ENCODE data around the gene INTS13. TPM values are rescaled to one million over a fixed set of nuclear protein-coding genes. Genes with fewer than 3 reads are reported as not detected.

The INTS13 gene
- polyA plus RNA-seq, 1 of the 3 experiments (the other 2 are of a cell fraction), result 7.2 TPM

DNA sequence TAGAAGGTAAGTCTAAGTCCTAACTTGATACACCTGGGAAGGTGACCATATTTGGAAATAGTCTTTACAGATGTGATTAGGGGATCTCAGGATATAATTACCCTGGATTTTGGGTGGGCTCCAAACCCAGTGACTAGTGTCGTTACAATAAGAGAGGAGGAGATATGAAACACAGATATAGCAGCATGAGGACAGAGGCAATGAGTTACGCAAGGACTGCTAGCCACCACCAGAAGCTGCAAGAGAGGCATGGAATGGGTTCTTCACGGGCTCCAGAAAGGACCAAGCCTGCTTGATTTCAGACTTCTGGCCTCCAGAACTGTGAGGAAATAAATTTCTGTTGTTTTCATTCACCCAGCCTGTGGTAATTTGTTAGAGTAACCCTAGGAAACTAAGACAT, 29.1 kb upstream of the INTS13 start:
- H3K4me3 ChIP-seq (ENCODE audit: low read depth in 2 of 2, low read length in 1 of 2), result no peak overlapping the region
- TF ChIP-seq NRF1 (IDR thresholded peaks at IDR 0.05; ENCODE audit: low read depth, low read length), result no peak
- no peaks in the 10 kb centered on the region for H3K9me3 ChIP-seq
- no peaks in the 10 kb centered on the region for H3K79me2 ChIP-seq (ENCODE audit: insufficient read depth)
- H3K27me3 ChIP-seq (ENCODE audit: insufficient read depth), result no peaks in the 10 kb centered on the region
- H3K4me2 ChIP-seq, result no peak overlapping the region
- POLR2A ChIA-PET, result no interaction called here
- H3K4me1 ChIP-seq (ENCODE audit: control insufficient read depth in 1 of 2, insufficient read depth in 2 of 2, low read depth in 1 of 2, low read length in 1 of 2), result no peaks in the 10 kb centered on the region
- H2AFZ ChIP-seq (ENCODE audit: low read depth), result no peak overlapping the region
- H3F3A ChIP-seq (replicated peaks; ENCODE audit: insufficient read depth), result peaks cover 10% of the 10 kb centered on the region
- H3K27ac ChIP-seq (ENCODE audit: low read depth in 2 of 2, low read length in 1 of 2), result no peak overlapping the region
- no peak for DNase-seq
- WGBS (ENCODE audit: low lambda C conversion rate), result 93% methylated on average over 3 of the region's 3 CpGs
- H3K9ac ChIP-seq, result no peak overlapping the region
- H3K36me3 ChIP-seq (replicated peaks in 1 of 2; ENCODE audit: control insufficient read depth in 1 of 2, insufficient read depth in 2 of 2, low read length in 1 of 2), result peaks cover 71 to 72% of the 10 kb centered on the region in 2 experiments
- no peaks in the 10 kb centered on the region; the same call in 1 of the 2 replicates for H4K20me1 ChIP-seq (ENCODE audit: insufficient read depth)
- CTCF ChIA-PET, result no interaction called here
- H3K9me2 ChIP-seq, result no peaks in the 10 kb centered on the region

DNA sequence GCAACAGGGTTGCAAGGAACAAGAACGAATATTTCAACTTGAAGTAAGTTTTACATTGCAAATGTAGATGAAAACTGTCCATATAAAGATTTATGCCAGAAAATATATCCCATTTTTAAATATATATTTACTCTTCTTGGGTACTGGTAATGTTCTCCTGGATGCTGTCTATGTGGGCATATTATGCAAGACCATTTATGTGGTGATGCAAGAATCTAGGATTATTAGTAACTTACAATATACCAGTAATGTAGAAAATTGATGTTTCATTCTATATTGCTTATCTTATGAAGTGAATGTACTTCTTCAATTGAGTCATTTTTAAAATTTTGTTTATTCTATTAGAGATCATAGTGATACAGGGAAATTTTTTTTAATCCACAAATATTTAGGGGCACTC, 25.6 kb upstream of the INTS13 start:
- no peak overlapping the region for H3K4me3 ChIP-seq (ENCODE audit: low read depth in 2 of 2, low read length in 1 of 2)
- POLR2A ChIA-PET, result no interaction called here

More for the DNA sequence above, 25.6 kb upstream of the INTS13 start:
- no peaks in the 10 kb centered on the region for H3K9me2 ChIP-seq
- 97% methylated on average over 1 of the region's 1 CpG for WGBS (ENCODE audit: low lambda C conversion rate)
- no peak overlapping the region for H3K27ac ChIP-seq (ENCODE audit: low read depth in 2 of 2, low read length in 1 of 2)
- peaks cover 10% of the 10 kb centered on the region for H3F3A ChIP-seq (replicated peaks; ENCODE audit: insufficient read depth)
- no peak overlapping the region for H2AFZ ChIP-seq (ENCODE audit: low read depth)
- CTCF ChIA-PET, result interaction anchor here (0.6 kb wide), 1 partner anchor 9 kb away, joined by 3 read pairs; no protein-coding TSS in a partner anchor
- H3K4me1 ChIP-seq (ENCODE audit: control insufficient read depth in 1 of 2, insufficient read depth in 2 of 2, low read depth in 1 of 2, low read length in 1 of 2), result no peaks in the 10 kb centered on the region; a peak in 1 of 4 replicates
- H3K9me3 ChIP-seq, result no peaks in the 10 kb centered on the region
- H3K27me3 ChIP-seq (ENCODE audit: insufficient read depth), result no peaks in the 10 kb centered on the region
- no peak overlapping the region for H3K9ac ChIP-seq
- peaks cover 66 to 72% of the 10 kb centered on the region in 2 experiments for H3K36me3 ChIP-seq (replicated peaks in 1 of 2; ENCODE audit: control insufficient read depth in 1 of 2, insufficient read depth in 2 of 2, low read length in 1 of 2)
- no peaks in the 10 kb centered on the region for H3K79me2 ChIP-seq (ENCODE audit: insufficient read depth)
- no peak for DNase-seq
- no peaks in the 10 kb centered on the region; the same call in 1 of the 2 replicates for H4K20me1 ChIP-seq (ENCODE audit: insufficient read depth)
- TF ChIP-seq GABPA (IDR thresholded peaks at IDR 0.05; ENCODE audit: low read depth) (no peak), MEF2A (IDR thresholded peaks at IDR 0.05; ENCODE audit: borderline replicate concordance, low read depth) (no peak), EP300 (IDR thresholded peaks at IDR 0.05; ENCODE audit: borderline replicate concordance in 1 of 2, low read depth in 1 of 2, low read length in 1 of 2) (no peak), JUND (IDR thresholded peaks at IDR 0.05) (no peak), TCF12 (IDR thresholded peaks at IDR 0.05) (no peak), TEAD4 (IDR thresholded peaks at IDR 0.05; ENCODE audit: borderline replicate concordance, insufficient read depth) (no peak), NFIC (IDR thresholded peaks at IDR 0.05; ENCODE audit: borderline replicate concordance) (no peak)
- TF ChIP-seq, protein P1, sequence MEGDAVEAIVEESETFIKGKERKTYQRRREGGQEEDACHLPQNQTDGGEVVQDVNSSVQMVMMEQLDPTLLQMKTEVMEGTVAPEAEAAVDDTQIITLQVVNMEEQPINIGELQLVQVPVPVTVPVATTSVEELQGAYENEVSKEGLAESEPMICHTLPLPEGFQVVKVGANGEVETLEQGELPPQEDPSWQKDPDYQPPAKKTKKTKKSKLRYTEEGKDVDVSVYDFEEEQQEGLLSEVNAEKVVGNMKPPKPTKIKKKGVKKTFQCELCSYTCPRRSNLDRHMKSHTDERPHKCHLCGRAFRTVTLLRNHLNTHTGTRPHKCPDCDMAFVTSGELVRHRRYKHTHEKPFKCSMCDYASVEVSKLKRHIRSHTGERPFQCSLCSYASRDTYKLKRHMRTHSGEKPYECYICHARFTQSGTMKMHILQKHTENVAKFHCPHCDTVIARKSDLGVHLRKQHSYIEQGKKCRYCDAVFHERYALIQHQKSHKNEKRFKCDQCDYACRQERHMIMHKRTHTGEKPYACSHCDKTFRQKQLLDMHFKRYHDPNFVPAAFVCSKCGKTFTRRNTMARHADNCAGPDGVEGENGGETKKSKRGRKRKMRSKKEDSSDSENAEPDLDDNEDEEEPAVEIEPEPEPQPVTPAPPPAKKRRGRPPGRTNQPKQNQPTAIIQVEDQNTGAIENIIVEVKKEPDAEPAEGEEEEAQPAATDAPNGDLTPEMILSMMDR (IDR thresholded peaks at IDR 0.05), result no peak
- TF ChIP-seq, protein P2, sequence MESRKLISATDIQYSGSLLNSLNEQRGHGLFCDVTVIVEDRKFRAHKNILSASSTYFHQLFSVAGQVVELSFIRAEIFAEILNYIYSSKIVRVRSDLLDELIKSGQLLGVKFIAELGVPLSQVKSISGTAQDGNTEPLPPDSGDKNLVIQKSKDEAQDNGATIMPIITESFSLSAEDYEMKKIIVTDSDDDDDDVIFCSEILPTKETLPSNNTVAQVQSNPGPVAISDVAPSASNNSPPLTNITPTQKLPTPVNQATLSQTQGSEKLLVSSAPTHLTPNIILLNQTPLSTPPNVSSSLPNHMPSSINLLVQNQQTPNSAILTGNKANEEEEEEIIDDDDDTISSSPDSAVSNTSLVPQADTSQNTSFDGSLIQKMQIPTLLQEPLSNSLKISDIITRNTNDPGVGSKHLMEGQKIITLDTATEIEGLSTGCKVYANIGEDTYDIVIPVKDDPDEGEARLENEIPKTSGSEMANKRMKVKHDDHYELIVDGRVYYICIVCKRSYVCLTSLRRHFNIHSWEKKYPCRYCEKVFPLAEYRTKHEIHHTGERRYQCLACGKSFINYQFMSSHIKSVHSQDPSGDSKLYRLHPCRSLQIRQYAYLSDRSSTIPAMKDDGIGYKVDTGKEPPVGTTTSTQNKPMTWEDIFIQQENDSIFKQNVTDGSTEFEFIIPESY (IDR thresholded peaks at IDR 0.05; ENCODE audit: borderline replicate concordance, low read depth), result no peak
- H3K4me2 ChIP-seq, result no peak overlapping the region

Measured in SK-N-SH (cell line).